ENCODE data around the gene ZNF691.

ZNF691 gene

GRCh38 chr1:42877380-42877779 is 31.0 kb downstream of the ZNF691 start:
- DNase-seq (ENCODE audit: low read depth, low spot score) = no peak
- no peak overlapping the region for H3K4me3 ChIP-seq (ENCODE audit: insufficient read length, low read depth)
- no peak overlapping the region for H3K9ac ChIP-seq (ENCODE audit: insufficient read length, low read depth)
- no peaks in the 10 kb centered on the region for H3K27me3 ChIP-seq (ENCODE audit: insufficient read depth, insufficient read length)
- H3K9me3 ChIP-seq (ENCODE audit: insufficient read depth, low read length) = peaks cover 18% of the 10 kb centered on the region; the same call in 1 of the 2 replicates
- H3K36me3 ChIP-seq (ENCODE audit: insufficient read depth, insufficient read length, low read length) = no peaks in the 10 kb centered on the region
- no peaks in the 10 kb centered on the region for H3K4me1 ChIP-seq (ENCODE audit: insufficient read depth, insufficient read length)
- TF ChIP-seq SUZ12 (IDR thresholded peaks at IDR 0.05; ENCODE audit: extremely low read depth, insufficient read depth, insufficient read length) (no peak), ZNF274 (IDR thresholded peaks at IDR 0.05; ENCODE audit: low read depth, low read length) (no peak)

- no peaks in the 10 kb centered on the region for H3K36me3 ChIP-seq (ENCODE audit: insufficient read depth, insufficient read length, low read length)
- H3K27me3 ChIP-seq (ENCODE audit: insufficient read depth, insufficient read length) = no peaks in the 10 kb centered on the region
- no peak overlapping the region for H3K9ac ChIP-seq (ENCODE audit: insufficient read length, low read depth)
- DNase-seq (ENCODE audit: low read depth, low spot score) = no peak
- TF ChIP-seq SUZ12 (IDR thresholded peaks at IDR 0.05; ENCODE audit: extremely low read depth, insufficient read depth, insufficient read length) (no peak), ZNF274 (IDR thresholded peaks at IDR 0.05; ENCODE audit: low read depth, low read length) (no peak), YY1 (IDR thresholded peaks at IDR 0.05; ENCODE audit: insufficient read depth, insufficient read length) (no peak)
- peaks cover 18% of the 10 kb centered on the region; the same call in 1 of the 2 replicates for H3K9me3 ChIP-seq (ENCODE audit: insufficient read depth, low read length)
- no peaks in the 10 kb centered on the region for H3K4me1 ChIP-seq (ENCODE audit: insufficient read depth, insufficient read length)
- H3K4me3 ChIP-seq (ENCODE audit: insufficient read length, low read depth) = no peak overlapping the region
Observed at GRCh38 chr1:42880384-42880783, 34.0 kb downstream of the ZNF691 start.

GRCh38 chr1:42886046-42886739 is 39.8 kb downstream of the ZNF691 start:
- Histone ChIP-seq H3K36me3 (ENCODE audit: insufficient read depth, insufficient read length, low read length) (no peaks in the 10 kb centered on the region), H3K9me3 (ENCODE audit: insufficient read depth, low read length) (0 out of 2 replicates have a peak, but pooled peaks cover under 1% of the 10 kb centered on the region), H3K27me3 (ENCODE audit: insufficient read depth, insufficient read length) (peaks cover 3% of the 10 kb centered on the region), H3K9ac (ENCODE audit: insufficient read length, low read depth) (no peak overlapping the region), H3K4me1 (ENCODE audit: insufficient read depth, insufficient read length) (no peaks in the 10 kb centered on the region), H3K4me3 (ENCODE audit: insufficient read length, low read depth) (no peak overlapping the region)
- no peak for TF ChIP-seq YY1 (IDR thresholded peaks at IDR 0.05; ENCODE audit: insufficient read depth, insufficient read length)
- TF ChIP-seq ZNF274 (IDR thresholded peaks at IDR 0.05; ENCODE audit: low read depth, low read length) = no peak
- no peak for TF ChIP-seq SUZ12 (IDR thresholded peaks at IDR 0.05; ENCODE audit: extremely low read depth, insufficient read depth, insufficient read length)
- no peak for DNase-seq (ENCODE audit: low read depth, low spot score)

GRCh38 chr1:42886800-42887199 is 40.4 kb downstream of the ZNF691 start:
- Histone ChIP-seq H3K9ac (ENCODE audit: insufficient read length, low read depth) (no peak overlapping the region), H3K4me3 (ENCODE audit: insufficient read length, low read depth) (no peak overlapping the region), H3K27me3 (ENCODE audit: insufficient read depth, insufficient read length) (peaks cover 3% of the 10 kb centered on the region), H3K9me3 (ENCODE audit: insufficient read depth, low read length) (no peaks in the 10 kb centered on the region), H3K36me3 (ENCODE audit: insufficient read depth, insufficient read length, low read length) (no peaks in the 10 kb centered on the region), H3K4me1 (ENCODE audit: insufficient read depth, insufficient read length) (no peaks in the 10 kb centered on the region)
- TF ChIP-seq ZNF274 (IDR thresholded peaks at IDR 0.05; ENCODE audit: low read depth, low read length) (no peak), SUZ12 (IDR thresholded peaks at IDR 0.05; ENCODE audit: extremely low read depth, insufficient read depth, insufficient read length) (no peak), YY1 (IDR thresholded peaks at IDR 0.05; ENCODE audit: insufficient read depth, insufficient read length) (no peak)
- DNase-seq (ENCODE audit: low read depth, low spot score) = no peak

GRCh38 chr1:42887366-42887765 is 41.0 kb downstream of the ZNF691 start:
- no peak overlapping the region for H3K4me3 ChIP-seq (ENCODE audit: insufficient read length, low read depth)
- peaks cover 3% of the 10 kb centered on the region for H3K27me3 ChIP-seq (ENCODE audit: insufficient read depth, insufficient read length)
- no peaks in the 10 kb centered on the region for H3K36me3 ChIP-seq (ENCODE audit: insufficient read depth, insufficient read length, low read length)
- TF ChIP-seq YY1 (IDR thresholded peaks at IDR 0.05; ENCODE audit: insufficient read depth, insufficient read length) (no peak), ZNF274 (IDR thresholded peaks at IDR 0.05; ENCODE audit: low read depth, low read length) (no peak), SUZ12 (IDR thresholded peaks at IDR 0.05; ENCODE audit: extremely low read depth, insufficient read depth, insufficient read length) (no peak)
- no peak for DNase-seq (ENCODE audit: low read depth, low spot score)
- no peaks in the 10 kb centered on the region for H3K9me3 ChIP-seq (ENCODE audit: insufficient read depth, low read length)
- no peak overlapping the region for H3K9ac ChIP-seq (ENCODE audit: insufficient read length, low read depth)
- H3K4me1 ChIP-seq (ENCODE audit: insufficient read depth, insufficient read length) = no peaks in the 10 kb centered on the region

GRCh38 chr1:42888013-42888633 is 41.7 kb downstream of the ZNF691 start:
- H3K36me3 ChIP-seq (ENCODE audit: insufficient read depth, insufficient read length, low read length) = no peaks in the 10 kb centered on the region
- DNase-seq (ENCODE audit: low read depth, low spot score) = no peak

GRCh38 chr1:42889264-42889663 is 42.9 kb downstream of the ZNF691 start:
- no peaks in the 10 kb centered on the region for H3K36me3 ChIP-seq (ENCODE audit: insufficient read depth, insufficient read length, low read length)
- no peaks in the 10 kb centered on the region; the same call in 1 of the 2 replicates for H3K9me3 ChIP-seq (ENCODE audit: insufficient read depth, low read length)
- H3K4me1 ChIP-seq (ENCODE audit: insufficient read depth, insufficient read length) = no peaks in the 10 kb centered on the region
- no peak overlapping the region for H3K4me3 ChIP-seq (ENCODE audit: insufficient read length, low read depth)
- DNase-seq (ENCODE audit: low read depth, low spot score) = no peak
- TF ChIP-seq ZNF274 (IDR thresholded peaks at IDR 0.05; ENCODE audit: low read depth, low read length) (no peak), SUZ12 (IDR thresholded peaks at IDR 0.05; ENCODE audit: extremely low read depth, insufficient read depth, insufficient read length) (no peak), YY1 (IDR thresholded peaks at IDR 0.05; ENCODE audit: insufficient read depth, insufficient read length) (no peak)
- peaks cover 3% of the 10 kb centered on the region for H3K27me3 ChIP-seq (ENCODE audit: insufficient read depth, insufficient read length)
- no peak overlapping the region for H3K9ac ChIP-seq (ENCODE audit: insufficient read length, low read depth)

More at GRCh38 chr1:42888013-42888633, 41.7 kb downstream of the ZNF691 start:
- TF ChIP-seq YY1 (IDR thresholded peaks at IDR 0.05; ENCODE audit: insufficient read depth, insufficient read length) (no peak), ZNF274 (IDR thresholded peaks at IDR 0.05; ENCODE audit: low read depth, low read length) (no peak), SUZ12 (IDR thresholded peaks at IDR 0.05; ENCODE audit: extremely low read depth, insufficient read depth, insufficient read length) (no peak)
- H3K9me3 ChIP-seq (ENCODE audit: insufficient read depth, low read length) = no peaks in the 10 kb centered on the region
- H3K9ac ChIP-seq (ENCODE audit: insufficient read length, low read depth) = no peak overlapping the region
- no peaks in the 10 kb centered on the region for H3K4me1 ChIP-seq (ENCODE audit: insufficient read depth, insufficient read length)
- peaks cover 3% of the 10 kb centered on the region for H3K27me3 ChIP-seq (ENCODE audit: insufficient read depth, insufficient read length)
- H3K4me3 ChIP-seq (ENCODE audit: insufficient read length, low read depth) = no peak overlapping the region

Measured in NT2/D1 (cell line).